Lung (tissue), 12 donors: Measurements from ENCODE around the gene SLC25A44. TPM values are rescaled to one million over a fixed set of nuclear protein-coding genes. Genes with fewer than 3 reads are reported as not detected.

Experiments used
- ATAC-seq: fragments of 200-7000 bp; cut with Tn5 transposase; one replicate; pipeline ENCODE4 v1.9.1; 2020; ENCODE audit warnings: moderate number of reproducible peaks; ENCODE audit not compliant: insufficient read depth, low FRiP score
- DNase-seq, 3 donors: peaks; one replicate each; pipeline ENCODE4 v3.0.0-alpha.2; 2013 to 2017
- H3K27ac ChIP-seq, 2 donors: one replicate each; pipeline ENCODE4 v1.5.1; 2013; ENCODE audit warnings: mild to moderate bottlenecking in 2 of 2, moderate library complexity in 2 of 2, control low read depth in 1 of 2, inconsistent platforms in 1 of 2, low read depth in 1 of 2, low read length in 1 of 2
- H3K27me3 ChIP-seq, 3 donors: one replicate each; pipeline ENCODE4 v1.5.1; 2013; ENCODE audit warnings: low read length in 2 of 3; ENCODE audit not compliant: control insufficient read depth in 3 of 3, insufficient read depth in 3 of 3
- H3K36me3 ChIP-seq, 4 donors: one replicate each; pipeline ENCODE4 v1.5.1; 2013; ENCODE audit warnings: low read length in 4 of 4, mild to moderate bottlenecking in 1 of 4, moderate library complexity in 1 of 4; ENCODE audit not compliant: control insufficient read depth in 4 of 4, insufficient read depth in 4 of 4
- H3K4me1 ChIP-seq, 5 donors: one replicate each; pipeline ENCODE4 v1.5.1; 2013; ENCODE audit warnings: low read length in 5 of 5, mild to moderate bottlenecking in 2 of 5, moderate library complexity in 1 of 5; ENCODE audit not compliant: control insufficient read depth in 5 of 5, insufficient read depth in 5 of 5
- H3K4me3 ChIP-seq: one replicate; pipeline ENCODE4 v1.5.1; 2013; ENCODE audit warnings: mild to moderate bottlenecking, control low read depth, moderate library complexity
- H3K9ac ChIP-seq, 2 donors: one replicate each; pipeline ENCODE4 v1.5.1; 2013; ENCODE audit warnings: low read length in 2 of 2, control low read depth in 1 of 2; ENCODE audit not compliant: insufficient read depth in 1 of 2
- H3K9me3 ChIP-seq, 4 donors: one replicate each; pipeline ENCODE4 v1.5.1; 2013; ENCODE audit warnings: low read length in 3 of 4, mild to moderate bottlenecking in 1 of 4, moderate library complexity in 1 of 4; ENCODE audit not compliant: control insufficient read depth in 4 of 4, insufficient read depth in 3 of 4
- CTCF ChIP-seq: IDR thresholded peaks from 2 replicates; pipeline ENCODE4 v1.5.1; 2012; ENCODE audit warnings: mild to moderate bottlenecking; ENCODE audit errors: control extremely low read depth, extremely low read depth
- WGBS, 2 donors: extraction: QIAGEN DNeasy Blood & Tissue Kit; methylation state at CpG; one replicate each; pipeline ENCODE4 v1.1.7; 2013; 5-methylcytosine and 5-hydroxymethylcytosine counted together
- polyA plus RNA-seq, 2 donors: library from polyadenylated mRNA; stranded (reverse); fragments of 200-250 nt; gene quantifications; one replicate each; pipeline ENCODE4 v1.2.1, GENCODE V29; 2013
- total RNA-seq, 2 donors: library from RNA; depleted of rRNA in 1 of 2; stranded (reverse); fragments of >200 nt in 1 of 2; gene quantifications; one replicate each; pipeline ENCODE4 v1.2.1, GENCODE V29; 2014 to 2021
- donor health status: control.
- donor health status: control.
- donor health status: Bipolar disorder and iron deficiency.
- donor health status: healthy.
- donor health status: DM: yes; HTN: yes; CAD: no.

The SLC25A44 gene
- total and polyA plus RNA-seq, 4 donors = 8.0 to 28.4 (median 16.5) TPM

- DNase-seq = no peak
- 60 to 76% methylated on average over 16 of the region's 16 CpGs for WGBS, 2 donors
- Histone ChIP-seq H3K27ac (no peak overlapping the region), H3K9me3 (peaks cover 0 to 1% (median 0%) of the 10 kb centered on the region in 4 donors), H3K4me3 (no peak overlapping the region), H3K4me1 (peaks cover 0 to 13% (median 0%) of the 10 kb centered on the region in 5 donors), H3K27me3 (peaks cover 0 to 16% (median 12%) of the 10 kb centered on the region in 3 donors), H3K9ac (no peak overlapping the region), H3K36me3 (peaks cover 2 to 32% (median 15%) of the 10 kb centered on the region in 4 donors)
- no peak for ATAC-seq
- TF ChIP-seq CTCF = no peak
These were observed 53.0 kb downstream of the SLC25A44 start for GRCh38 chr1:156246781-156247459.

GRCh38 chr1:156247460-156248322 is 53.8 kb downstream of the SLC25A44 start, which contains the start of gene PAQR6:
Gene PAQR6 (minus strand): TSS chr1:156248056. CDS start chr1:156246731, 1,325 bp downstream.
- H3K36me3 ChIP-seq = peaks cover 9 to 36% (median 22%) of the 10 kb centered on the region in 4 donors
- H3K9ac ChIP-seq = no peak within 1 kb of the TSS
- peak within 1 kb of the TSS in 1 of 2 donors; percentile 5 for H3K27ac ChIP-seq
- ATAC-seq (no peak), DNase-seq (peak in 2 of 3 donors; percentile 34 to 49)
- H3K4me1 ChIP-seq = peaks cover 0 to 13% (median 0%) of the 10 kb centered on the region in 5 donors
- WGBS, 2 donors = 55 to 80% methylated on average over 16 of the region's 16 CpGs
- peaks cover 0 to 16% (median 12%) of the 10 kb centered on the region in 3 donors for H3K27me3 ChIP-seq
- TF ChIP-seq CTCF = no peak
- peaks cover 0 to 1% (median 0%) of the 10 kb centered on the region in 4 donors for H3K9me3 ChIP-seq
- no peak within 1 kb of the TSS for H3K4me3 ChIP-seq

GRCh38 chr1:156248323-156248683 is 54.4 kb downstream of the SLC25A44 start:
- Histone ChIP-seq H3K27me3 (peaks cover 0 to 16% (median 12%) of the 10 kb centered on the region in 3 donors), H3K27ac (peak overlapping the region in 1 of 2 donors; percentile 5), H3K9me3 (peaks cover 0 to 1% (median 0%) of the 10 kb centered on the region in 4 donors), H3K36me3 (peaks cover 16 to 41% (median 27%) of the 10 kb centered on the region in 4 donors), H3K4me3 (no peak overlapping the region), H3K9ac (no peak overlapping the region), H3K4me1 (peaks cover 0 to 15% (median 0%) of the 10 kb centered on the region in 5 donors)
- ATAC-seq = no peak
- TF ChIP-seq CTCF = no peak
- 65 to 92% methylated on average over 2 to 4 of the region's 4 CpGs for whole genome bisulfite sequencing, 2 donors
- no peak for DNase-seq
